Heart right ventricle (tissue), 16 donors: Measurements from ENCODE around the gene SARS1. TPM values are rescaled to one million over a fixed set of nuclear protein-coding genes. Genes with fewer than 3 reads are reported as not detected.
A peak's percentile ranks its signal among the peaks of the same experiment; 100 is the strongest.

Experiments used
- ATAC-seq, 8 donors: fragments of 200-7000 bp; cut with Tn5 transposase; one replicate each; pipeline ENCODE4 v1.9.1; 2020; ENCODE audit warnings: mild to moderate bottlenecking in 8 of 8, moderate library complexity in 8 of 8, moderate number of reproducible peaks in 1 of 8
- DNase-seq, 2 donors: peaks; one replicate each; pipeline ENCODE4 v3.0.0-alpha.2; 2020
- H3K27ac ChIP-seq, 10 donors: fragments of 200-600 bp; sonication (generic) in 2 of 10; one replicate each; pipeline versions ENCODE4 v1.5.0 to v1.8.0; 2020 to 2022; ENCODE audit warnings: mild to moderate bottlenecking in 3 of 10
- H3K27me3 ChIP-seq, 7 donors: fragments of 200-600 bp; one replicate each; pipeline ENCODE4 v1.8.0; 2021 to 2022; ENCODE audit warnings: mild to moderate bottlenecking in 2 of 7
- H3K36me3 ChIP-seq, 9 donors: fragments of 200-600 bp; sonication (generic) in 1 of 9; one replicate each; pipeline versions ENCODE4 v1.5.0 to v1.8.0; 2020 to 2022; ENCODE audit warnings: mild to moderate bottlenecking in 2 of 9
- H3K4me1 ChIP-seq, 9 donors: fragments of 200-600 bp; sonication (generic) in 1 of 9; one replicate each; pipeline versions ENCODE4 v1.5.0 to v1.8.0; 2020 to 2022; ENCODE audit warnings: mild to moderate bottlenecking in 4 of 9
- H3K4me3 ChIP-seq, 10 donors: fragments of 200-600 bp; sonication (generic) in 2 of 10; one replicate each; pipeline versions ENCODE4 v1.5.0 to v1.8.0; 2020 to 2022; ENCODE audit warnings: mild to moderate bottlenecking in 7 of 10, moderate library complexity in 2 of 10
- H3K9me3 ChIP-seq, 11 donors: fragments of 200-600 bp in 10 of 11; sonication (generic) in 2 of 11; one replicate each; pipeline versions ENCODE4 v1.5.0 to v1.8.0; 2013 to 2022; ENCODE audit warnings: mild to moderate bottlenecking in 2 of 11, control low read depth in 1 of 11, moderate library complexity in 1 of 11
- WGBS, 2 donors: extraction: QIAGEN DNeasy Blood & Tissue Kit; methylation state at CpG; one replicate each; pipeline ENCODE4 v1.1.7; 2013; ENCODE audit warnings: inconsistent platforms in 1 of 2; 5-methylcytosine and 5-hydroxymethylcytosine counted together
- intact Hi-C, 10 donors: fragments of 100-400 bp; cut with DNase I; formaldehyde crosslinking; loops; one replicate each; pipeline versions ENCODE4 v1.11.1 to v1.14.2; 2022
- polyA plus RNA-seq, 2 donors: library from polyadenylated mRNA; stranded (reverse); fragments of 200-250 nt; gene quantifications; one replicate each; pipeline ENCODE4 v1.2.3, GENCODE V29; 2013
- total RNA-seq, 10 donors: library from RNA; stranded (reverse); fragmentation: NEBNext Ultra II Directional in 3 of 10; extraction: Animal tissue kit (Norgen Biotek cat#: 25700) in 3 of 10; gene quantifications; one replicate each; pipeline versions ENCODE4 v1.2.1 to v1.2.4, GENCODE V29; 2021 to 2023
- TF ChIP-seq, protein P1 (sequence below), 9 donors: fragments of 200-600 bp; sonication (generic) in 2 of 9; IDR thresholded peaks; one replicate each; pipeline versions ENCODE4 v1.5.0 to v1.8.0; 2021 to 2022; ENCODE audit warnings: antibody characterized with exemption in 9 of 9, mild to moderate bottlenecking in 5 of 9, moderate library complexity in 1 of 9
- donor health status: Arrhythmogenic right ventricular cardiomyopathy.
- donor health status: ischemic (EF 13 %, LVEDD 7.1; RV severe dilation, severe dysfunction).
- donor health status: healthy with polysubstance abuse.
- donor health status: DM: no; HTN: yes; CAD: no.
- donor health status: DM: no; HTN: no; CAD: no.
- donor health status: ischemic (EF 25% LVEDD 6.9; RV normal size, moderate dysfunction).
- donor health status: ischemic (EF 25% LVEDD 5.7; RV mildly dilated, moderate dysfunction).
- donor health status: healthy.
- donor health status: DM: yes; HTN: yes; CAD: no.
- donor health status: Ischemic cardiomyopathy.
- donor health status: ischemic (EF 35%, LVEDD 5.7; RV mildly dilated, moderate dysfunction).
- donor health status: nonischemic (EF 11% LVEDD 7.7; RV severe dilation, severe dysfunction).
- donor health status: DM: yes; HTN: yes; CAD: no.
- donor health status: PGD.
- donor health status: ischemic (EF 29% LVEDD 5.4; RV normal size, mild dysfunction).
- donor health status: nonischemic (EF 23%, LVEDD 6.1; RV moderate dilation, normal function).

The SARS1 gene
- total and polyA plus RNA-seq, 12 donors, result 38.3 to 153 (median 99.2) TPM

DNA sequence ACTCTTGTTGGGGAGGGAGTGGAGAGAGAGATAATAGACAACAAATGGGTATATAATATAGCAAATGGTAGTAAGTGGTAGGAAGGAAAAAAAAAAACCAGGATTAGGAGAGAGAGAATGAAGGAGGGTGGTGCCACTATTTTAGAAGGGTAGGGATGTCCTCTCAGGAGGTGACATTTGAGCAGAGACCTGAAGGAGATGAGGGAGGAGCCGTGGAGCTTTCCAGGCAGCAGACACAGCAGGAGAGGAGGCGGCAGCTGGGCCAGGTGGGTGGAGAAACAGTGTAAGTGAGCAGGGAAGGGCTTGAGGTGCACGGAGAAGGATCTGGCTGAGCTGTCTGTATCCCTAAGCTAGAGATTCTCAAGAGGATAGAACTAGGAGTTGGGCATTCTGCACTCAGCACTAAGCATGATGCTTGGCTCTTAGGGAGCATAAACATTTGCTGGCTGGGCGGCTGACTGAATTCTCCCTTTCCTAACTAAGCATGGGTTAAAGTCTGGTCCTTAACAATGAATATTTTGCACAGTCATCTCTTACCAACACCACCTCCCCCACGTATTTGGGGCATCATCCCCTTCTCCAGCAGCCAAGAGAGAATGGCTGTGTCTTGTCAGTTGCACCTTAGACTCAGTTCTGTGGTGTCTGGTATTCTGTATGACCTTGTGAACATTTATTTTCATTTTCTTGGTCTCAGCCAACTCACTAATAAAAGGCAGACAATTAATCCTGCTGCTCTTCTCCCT is 27.6 kb upstream of the SARS1 start:
- Histone ChIP-seq H3K27ac (peak overlapping the region in 1 of 10 donors; percentile 30), H3K27me3 (no peaks in the 10 kb centered on the region), H3K4me3 (no peak overlapping the region), H3K9me3 (no peaks in the 10 kb centered on the region), H3K36me3 (no peaks in the 10 kb centered on the region), H3K4me1 (peaks cover 0 to 15% (median 3%) of the 10 kb centered on the region in 9 donors)
- ATAC-seq (peak in 3 of 8 donors; percentile 6 to 11 (median 9)), DNase-seq (no peak)
- intact Hi-C loops, result no loop called here
- TF ChIP-seq, protein P1, sequence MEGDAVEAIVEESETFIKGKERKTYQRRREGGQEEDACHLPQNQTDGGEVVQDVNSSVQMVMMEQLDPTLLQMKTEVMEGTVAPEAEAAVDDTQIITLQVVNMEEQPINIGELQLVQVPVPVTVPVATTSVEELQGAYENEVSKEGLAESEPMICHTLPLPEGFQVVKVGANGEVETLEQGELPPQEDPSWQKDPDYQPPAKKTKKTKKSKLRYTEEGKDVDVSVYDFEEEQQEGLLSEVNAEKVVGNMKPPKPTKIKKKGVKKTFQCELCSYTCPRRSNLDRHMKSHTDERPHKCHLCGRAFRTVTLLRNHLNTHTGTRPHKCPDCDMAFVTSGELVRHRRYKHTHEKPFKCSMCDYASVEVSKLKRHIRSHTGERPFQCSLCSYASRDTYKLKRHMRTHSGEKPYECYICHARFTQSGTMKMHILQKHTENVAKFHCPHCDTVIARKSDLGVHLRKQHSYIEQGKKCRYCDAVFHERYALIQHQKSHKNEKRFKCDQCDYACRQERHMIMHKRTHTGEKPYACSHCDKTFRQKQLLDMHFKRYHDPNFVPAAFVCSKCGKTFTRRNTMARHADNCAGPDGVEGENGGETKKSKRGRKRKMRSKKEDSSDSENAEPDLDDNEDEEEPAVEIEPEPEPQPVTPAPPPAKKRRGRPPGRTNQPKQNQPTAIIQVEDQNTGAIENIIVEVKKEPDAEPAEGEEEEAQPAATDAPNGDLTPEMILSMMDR (IDR thresholded peaks at IDR 0.05), result no peak
- 65 to 66% methylated on average over 5 of the region's 5 CpGs for WGBS, 2 donors

DNA sequence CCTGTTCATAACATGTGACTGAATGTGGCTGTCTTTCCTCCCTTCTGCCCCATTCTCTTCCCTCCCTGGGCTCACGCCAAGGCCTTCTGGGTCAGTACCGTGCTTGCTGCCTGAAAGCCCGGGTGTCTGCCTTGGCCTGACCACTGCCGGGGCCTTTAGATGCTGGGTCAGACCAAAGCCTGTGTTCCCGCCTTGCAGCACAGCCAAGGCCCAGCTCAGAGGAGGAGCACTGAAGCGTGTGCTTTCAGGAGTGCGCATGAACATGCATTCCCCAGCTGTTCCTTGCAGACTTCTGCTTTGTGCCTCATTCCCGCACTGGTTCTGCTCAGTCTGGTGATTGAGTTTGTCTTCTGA is 27.0 kb upstream of the SARS1 start:
- intact Hi-C loops, result no loop called here
- Histone ChIP-seq H3K27ac (peak overlapping the region in 1 of 10 donors; percentile 30), H3K4me3 (no peak overlapping the region), H3K9me3 (no peaks in the 10 kb centered on the region), H3K4me1 (peaks cover 0 to 15% (median 3%) of the 10 kb centered on the region in 9 donors), H3K27me3 (no peaks in the 10 kb centered on the region), H3K36me3 (no peaks in the 10 kb centered on the region)
- WGBS, 2 donors, result 63 to 67% methylated on average over 8 of the region's 8 CpGs
- TF ChIP-seq, protein P1 (IDR thresholded peaks at IDR 0.05), result no peak
- ATAC-seq (peak in 7 of 8 donors; percentile 40 to 86 (median 63)), DNase-seq (peak in 1 of 2 donors; percentile 35)

DNA sequence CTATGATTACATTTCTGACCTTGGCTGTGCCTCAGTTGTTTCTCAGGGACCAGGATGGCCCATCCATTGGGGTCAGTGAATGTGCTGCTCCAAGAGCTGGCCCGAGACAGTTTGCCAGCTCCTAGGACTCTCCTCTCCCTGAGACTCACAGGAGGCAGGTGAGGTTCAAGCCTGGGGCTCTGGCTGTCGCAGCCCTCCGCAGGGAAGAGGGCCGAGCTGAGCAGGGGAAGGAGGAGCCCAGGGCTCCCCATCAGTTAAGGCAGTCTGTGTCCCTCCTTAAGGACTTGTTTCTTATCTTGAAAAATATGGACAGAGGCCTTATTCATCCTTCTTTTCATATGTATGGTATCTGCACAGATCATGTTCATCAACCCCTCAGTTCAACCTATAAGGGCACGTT is 26.6 kb upstream of the SARS1 start:
- Histone ChIP-seq H3K4me1 (peaks cover 0 to 15% (median 3%) of the 10 kb centered on the region in 9 donors), H3K27me3 (no peaks in the 10 kb centered on the region), H3K4me3 (no peak overlapping the region), H3K36me3 (no peaks in the 10 kb centered on the region), H3K27ac (peak overlapping the region in 2 of 10 donors; percentile 15 to 30), H3K9me3 (no peaks in the 10 kb centered on the region)
- 85 to 86% methylated on average over 5 of the region's 5 CpGs for WGBS, 2 donors
- intact Hi-C loops, result no loop called here
- no peak for ATAC-seq
- DNase-seq, result no peak
- TF ChIP-seq, protein P1 (IDR thresholded peaks at IDR 0.05), result no peak

DNA sequence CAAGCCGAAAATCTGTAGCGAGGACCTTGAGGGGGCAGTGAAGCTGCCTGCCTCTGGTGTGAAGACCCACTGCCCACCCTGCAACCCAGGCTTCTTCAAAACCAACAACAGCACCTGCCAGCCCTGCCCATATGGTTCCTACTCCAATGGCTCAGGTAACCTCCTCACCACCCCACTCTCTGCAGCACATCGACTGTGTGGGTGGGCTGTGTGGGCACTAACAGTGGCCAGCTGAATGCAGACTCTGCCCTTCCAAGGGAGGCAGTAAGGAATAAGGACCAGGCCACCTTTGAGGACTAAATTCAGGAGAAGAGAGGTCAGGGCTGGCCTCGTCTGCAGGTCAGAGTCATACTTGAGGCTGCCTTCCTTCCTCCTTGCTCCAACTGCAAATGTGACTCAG is 25.5 kb upstream of the SARS1 start:
- Histone ChIP-seq H3K27me3 (no peaks in the 10 kb centered on the region), H3K9me3 (no peaks in the 10 kb centered on the region), H3K4me1 (peaks cover 0 to 15% (median 3%) of the 10 kb centered on the region in 9 donors), H3K27ac (no peak overlapping the region), H3K36me3 (no peaks in the 10 kb centered on the region), H3K4me3 (no peak overlapping the region)
- intact Hi-C loops, result no loop called here
- DNase-seq (no peak), ATAC-seq (no peak)
- TF ChIP-seq, protein P1 (IDR thresholded peaks at IDR 0.05), result no peak
- WGBS, 2 donors, result 94 to 95% methylated on average over 4 of the region's 4 CpGs
